Stimulated activated CD4-positive, alpha-beta T cell treated with anti-CD3 and anti-CD28 coated beads, Interleukin-12 subunit alpha, Interleukin-12 subunit beta, amount 100 ng/mL, for 4 hours (primary cell): Measurements from ENCODE around the gene MYH10.
"Not testable (repeated sequence)": the region's sequence is repeated elsewhere in the genome, so short reads cannot be mapped to it uniquely, and the experiment has no call there.

Source experiments
- DNase-seq: peaks from one replicate; pipeline ENCODE4 v3.0.0-alpha.2; 2020

MYH10 gene

DNA sequence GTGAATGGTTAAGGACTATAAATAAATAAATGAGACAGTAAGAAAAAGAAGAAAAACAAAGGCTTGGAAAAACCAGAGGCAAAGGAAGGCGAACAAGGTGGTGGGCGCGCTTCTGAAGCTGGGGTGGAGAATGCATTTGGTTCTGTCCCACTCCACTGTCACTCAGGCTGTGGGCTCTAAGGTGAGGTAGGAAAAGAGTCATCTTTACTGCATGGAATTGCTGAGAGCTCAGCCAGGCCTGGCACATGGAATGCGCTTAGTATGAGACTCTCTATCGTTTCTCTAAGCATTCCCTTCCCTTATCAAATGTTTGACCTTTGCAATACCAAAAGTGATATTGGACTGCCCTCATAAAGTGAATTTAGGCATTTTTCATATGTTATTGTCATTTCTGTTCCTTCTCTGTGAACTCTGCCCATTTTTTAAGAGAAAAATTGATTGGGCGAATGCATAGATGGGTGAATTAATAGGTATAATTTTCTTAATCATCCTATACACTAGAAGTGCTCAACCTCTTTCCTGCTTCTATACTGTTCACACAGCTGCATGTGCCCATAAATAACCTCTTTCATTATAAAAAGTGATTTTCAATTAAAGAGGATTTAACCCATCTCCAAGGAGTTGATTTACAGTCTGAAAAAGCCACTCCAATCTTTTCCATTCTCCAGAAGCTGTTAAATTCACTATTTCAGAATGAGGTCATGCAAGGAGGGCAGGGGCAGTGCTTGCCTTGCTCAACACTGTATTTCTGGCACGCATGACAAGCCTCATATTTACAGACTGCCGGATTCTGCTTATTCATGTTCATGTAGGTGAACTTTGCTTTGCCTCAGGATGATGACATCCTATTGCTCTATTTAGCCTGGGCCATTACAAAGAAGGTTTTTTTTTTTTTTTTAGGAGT, 87.7 kb downstream of the MYH10 start:
- no peak for DNase-seq

DNA sequence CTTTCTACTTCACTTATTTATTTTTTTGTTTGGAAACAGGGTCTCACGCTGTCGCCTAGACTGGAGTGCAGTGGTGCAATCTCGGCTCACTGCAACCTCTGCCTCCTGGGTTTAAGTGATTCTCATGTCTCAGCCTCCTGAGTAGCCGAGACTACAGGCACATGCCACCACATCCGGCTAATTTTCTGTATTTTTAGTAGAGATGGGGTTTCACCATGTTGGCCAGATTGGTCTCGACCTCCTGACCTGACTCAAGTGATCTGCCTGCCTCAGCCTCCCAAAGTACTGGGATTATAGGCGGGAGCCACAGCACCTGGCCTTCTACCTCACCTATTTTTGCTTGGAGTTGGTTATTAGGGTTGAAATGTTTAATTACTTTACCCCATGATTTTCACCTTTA, 90.5 kb downstream of the MYH10 start:
- DNase-seq: not testable (repeated sequence)

DNA sequence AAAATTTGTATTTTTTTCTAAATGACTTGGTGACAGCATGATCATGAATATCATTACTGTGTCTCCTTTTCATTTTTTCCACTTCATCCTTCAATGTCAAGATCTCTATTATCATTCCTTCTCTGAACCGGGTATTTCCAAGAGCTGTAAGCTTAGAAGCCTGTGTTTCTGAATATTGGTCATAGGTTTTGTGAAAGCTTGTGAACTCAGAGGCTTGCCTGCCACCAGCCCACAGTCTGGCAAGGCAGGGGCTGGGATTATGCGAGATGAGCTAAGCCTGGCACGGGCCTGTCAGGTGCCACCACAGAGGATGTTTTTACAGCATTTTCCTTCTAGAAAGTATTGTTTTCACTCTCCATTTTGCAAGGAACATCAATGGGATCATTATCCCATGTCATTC, 92.8 kb downstream of the MYH10 start:
- DNase-seq: no peak

DNA sequence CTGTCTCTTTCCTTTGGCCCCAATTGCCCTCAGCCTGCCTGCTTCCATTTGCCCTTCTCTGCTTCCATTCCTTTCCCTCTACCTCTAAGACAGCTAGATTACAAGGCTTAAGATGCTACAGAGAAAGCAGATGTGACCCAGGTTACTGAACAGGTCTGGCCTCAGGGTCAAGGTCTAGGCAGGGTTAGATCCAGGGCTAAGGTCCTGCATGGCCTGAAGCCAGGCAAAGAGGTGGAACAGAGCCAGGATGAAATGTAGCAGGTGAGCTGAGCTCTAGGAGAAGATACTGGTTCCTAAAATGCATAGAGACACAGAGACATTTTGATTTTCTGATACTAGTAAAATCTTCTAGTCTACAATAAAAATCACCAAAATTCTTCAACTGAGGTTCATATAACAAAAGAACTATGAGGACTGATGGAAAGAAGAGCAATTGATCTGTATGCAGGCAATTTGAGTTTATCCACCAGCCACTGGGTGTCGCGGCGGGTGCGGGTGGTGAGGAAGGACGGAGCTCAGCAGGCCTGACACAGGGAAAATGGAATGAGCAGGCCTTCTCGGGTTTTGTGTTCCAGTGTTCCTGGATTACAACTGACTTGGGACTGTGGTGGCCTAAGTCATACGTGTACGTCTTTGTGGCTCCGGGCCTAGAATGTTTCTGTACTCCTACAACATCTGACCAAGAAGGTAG, 95.9 kb downstream of the MYH10 start:
- DNase-seq: no peak

DNA sequence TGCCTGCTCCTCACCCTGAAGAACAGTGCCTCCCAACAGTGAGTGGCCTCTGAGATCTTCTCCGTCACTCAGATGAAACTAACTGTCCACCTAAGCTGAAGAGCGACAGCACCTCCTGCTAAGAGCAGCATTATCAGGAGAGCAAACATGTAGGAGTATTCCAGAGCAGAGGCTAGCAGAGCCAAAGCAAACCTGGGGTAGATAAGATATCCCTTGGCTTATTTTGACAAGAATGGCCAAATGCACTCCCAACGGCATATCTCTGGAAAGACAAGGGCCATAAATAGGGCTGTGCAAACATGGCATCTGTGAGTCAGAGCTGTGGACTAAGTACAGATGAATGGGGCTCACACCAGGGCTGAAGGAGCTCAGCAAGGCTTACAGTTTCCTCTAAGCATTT, 98.5 kb downstream of the MYH10 start:
- no peak for DNase-seq

DNA sequence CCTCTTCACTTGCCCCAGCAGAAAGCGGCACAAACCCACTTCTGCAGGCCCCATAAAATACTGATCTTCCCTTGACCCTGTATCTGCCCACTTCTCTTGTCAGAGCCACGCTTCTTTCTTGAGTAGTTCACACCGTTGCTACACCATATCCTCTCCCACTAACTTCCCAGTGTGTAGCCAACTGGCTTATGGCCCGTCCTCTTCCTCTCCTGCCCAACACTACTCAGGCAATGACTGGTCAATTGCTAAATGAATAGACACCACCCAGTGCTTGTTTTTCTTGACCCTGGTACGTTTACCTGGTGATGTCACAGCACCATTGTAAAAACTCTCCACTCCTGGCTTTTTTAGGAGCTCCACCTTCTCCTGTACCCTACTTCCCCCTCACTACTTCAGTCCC, 107.9 kb downstream of the MYH10 start:
- no peak for DNase-seq

DNA sequence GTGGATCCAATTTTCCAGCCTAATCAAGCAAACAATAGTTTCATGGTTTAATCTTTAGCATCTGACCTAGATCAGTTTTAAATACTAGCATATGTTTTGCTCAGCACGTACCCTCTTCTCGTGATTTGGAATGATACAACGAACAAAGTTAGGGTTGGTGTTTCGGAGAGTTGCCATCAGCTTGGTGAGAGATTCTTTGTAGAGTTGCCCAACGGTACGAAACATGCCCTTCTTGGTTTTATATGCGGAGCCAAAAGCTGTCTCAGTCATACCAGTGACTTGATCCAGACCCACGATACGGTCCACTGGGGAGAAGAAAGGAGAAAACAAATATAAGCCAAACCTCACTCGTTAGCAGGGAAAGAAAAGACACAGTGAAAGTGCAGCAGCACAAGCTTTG, 109.5 kb downstream of the MYH10 start:
- DNase-seq: no peak

DNA sequence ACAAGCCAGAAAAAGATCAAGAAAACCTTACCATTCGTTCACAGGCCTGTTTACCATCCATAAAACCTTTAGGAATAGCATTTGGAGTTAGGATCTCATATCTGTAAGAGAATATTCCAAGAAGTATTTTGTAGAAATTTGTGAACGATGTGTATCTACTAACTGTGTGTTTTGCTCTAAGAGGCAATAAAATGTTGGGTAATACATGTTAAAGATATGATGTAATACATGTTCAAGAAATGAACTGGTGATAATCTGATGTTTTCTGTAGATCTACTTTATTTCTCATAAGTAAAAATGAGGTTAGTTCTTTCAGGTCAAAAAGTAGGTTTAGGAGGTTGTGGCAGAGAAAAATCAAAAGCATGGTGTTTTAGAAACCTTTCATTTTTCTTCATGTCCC, 111.7 kb downstream of the MYH10 start:
- DNase-seq: no peak

DNA sequence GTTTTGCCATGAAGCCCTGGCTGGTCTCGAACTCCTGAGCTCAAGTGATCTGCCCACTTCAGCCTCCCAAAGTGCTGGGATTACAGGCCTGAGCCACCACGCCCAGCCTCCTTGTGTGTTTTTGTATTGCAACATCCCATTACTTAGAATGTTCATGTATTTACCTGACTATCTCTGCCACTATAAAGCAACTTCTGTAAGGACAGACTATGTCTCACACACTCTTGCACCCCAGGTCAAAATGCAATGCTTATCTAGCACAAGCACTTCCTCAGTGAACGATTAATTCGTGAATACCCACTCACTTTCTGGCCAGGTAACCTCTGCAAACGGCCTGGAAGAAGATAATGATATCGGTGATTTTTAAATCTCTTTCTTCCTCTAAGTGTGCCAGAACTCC, 112.2 kb downstream of the MYH10 start:
- DNase-seq: no peak

DNA sequence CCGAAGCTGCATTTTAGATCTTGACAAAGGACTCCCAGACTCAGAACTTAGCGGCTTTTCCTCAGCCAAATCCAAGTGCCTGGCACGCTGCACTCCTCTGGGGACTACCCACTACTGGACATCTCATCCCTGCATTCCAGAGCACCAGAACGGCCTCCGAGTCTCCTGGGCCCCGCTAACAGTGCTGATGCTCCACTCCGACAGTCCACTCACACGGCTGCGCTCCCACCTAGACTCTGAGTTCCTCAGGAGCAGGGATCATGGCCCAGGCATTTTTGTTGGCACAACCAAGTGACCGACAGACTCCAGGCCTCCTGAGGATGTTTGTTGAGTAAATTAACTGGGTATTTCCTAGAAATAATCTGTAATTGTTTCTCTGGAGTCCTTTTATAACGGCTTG, 115.7 kb downstream of the MYH10 start:
- no peak for DNase-seq

DNA sequence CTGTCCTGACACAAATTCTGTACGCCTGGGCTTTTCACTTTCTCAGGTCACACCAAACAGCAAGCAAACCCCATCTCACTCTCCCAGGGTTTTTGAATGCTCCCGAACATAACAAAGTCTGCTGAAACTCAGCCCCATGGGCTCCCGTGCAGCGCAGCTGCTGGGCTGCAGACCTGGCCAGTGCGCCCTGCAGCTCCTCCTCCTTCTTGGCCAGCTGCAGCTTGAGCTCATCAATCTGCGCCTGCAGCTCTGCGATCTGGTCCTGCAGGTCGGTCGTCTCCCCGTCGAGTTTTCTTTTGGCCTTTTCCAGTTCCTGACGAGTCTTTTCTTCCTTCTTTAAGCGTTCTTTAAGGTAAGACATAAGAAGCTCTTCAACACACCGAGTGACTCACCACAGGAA, 124.4 kb downstream of the MYH10 start:
- no peak for DNase-seq

DNA sequence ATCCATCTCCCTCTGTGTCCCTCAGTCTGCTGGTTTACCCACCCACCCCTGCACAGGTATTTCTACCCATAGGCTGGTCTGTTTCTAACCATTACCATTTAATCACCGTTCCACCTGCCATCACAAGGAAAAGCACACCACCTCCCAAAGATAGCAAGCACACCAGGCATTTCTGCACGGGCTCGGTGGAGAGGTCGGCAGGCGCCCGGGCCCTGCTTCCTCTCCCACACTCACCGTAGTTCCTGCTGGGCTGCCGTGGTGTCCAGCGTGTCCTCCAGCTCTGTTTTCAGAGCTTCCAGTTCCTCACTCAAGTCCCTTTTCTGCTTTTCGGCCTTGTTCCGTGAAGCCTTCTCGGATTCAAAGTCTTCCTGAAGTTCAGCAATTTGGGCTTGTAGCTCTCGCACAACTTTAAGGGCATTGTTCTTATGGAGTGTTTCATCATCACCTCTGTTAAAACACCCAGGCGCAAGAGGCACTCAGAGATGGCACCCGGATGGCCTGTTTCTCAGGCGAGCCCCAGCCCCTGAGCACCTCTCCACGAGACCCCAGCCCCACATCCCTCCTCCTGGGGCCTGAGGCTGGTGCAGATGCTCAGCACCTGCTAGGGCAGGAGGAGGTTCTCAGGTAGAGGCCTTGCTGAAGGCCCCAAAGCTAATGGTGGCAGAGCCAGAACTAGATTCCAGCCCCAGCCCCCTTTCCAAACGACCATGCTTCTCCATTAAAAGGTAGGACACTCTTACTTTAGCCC, 125.9 kb downstream of the MYH10 start:
- no peak for DNase-seq

DNA sequence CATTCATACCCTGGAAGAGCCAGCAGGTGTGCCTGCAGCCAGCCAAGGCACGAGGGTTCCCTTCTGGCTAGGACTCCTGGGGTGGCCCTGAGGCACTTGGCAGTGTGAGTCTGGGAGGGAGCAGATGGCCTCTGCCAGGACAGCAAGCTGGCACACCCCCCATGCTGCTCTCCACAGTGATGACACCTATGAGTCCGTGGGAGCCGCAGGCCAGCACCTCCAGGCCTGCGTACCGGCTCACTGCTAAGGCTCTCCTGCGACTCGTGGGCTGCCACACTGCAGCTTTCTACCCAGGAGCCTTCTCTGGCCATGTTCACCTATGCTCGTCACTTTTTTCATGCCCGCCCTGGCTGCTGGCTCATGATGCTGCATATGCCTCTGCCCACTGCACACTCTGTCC, 126.7 kb downstream of the MYH10 start:
- DNase-seq: no peak

DNA sequence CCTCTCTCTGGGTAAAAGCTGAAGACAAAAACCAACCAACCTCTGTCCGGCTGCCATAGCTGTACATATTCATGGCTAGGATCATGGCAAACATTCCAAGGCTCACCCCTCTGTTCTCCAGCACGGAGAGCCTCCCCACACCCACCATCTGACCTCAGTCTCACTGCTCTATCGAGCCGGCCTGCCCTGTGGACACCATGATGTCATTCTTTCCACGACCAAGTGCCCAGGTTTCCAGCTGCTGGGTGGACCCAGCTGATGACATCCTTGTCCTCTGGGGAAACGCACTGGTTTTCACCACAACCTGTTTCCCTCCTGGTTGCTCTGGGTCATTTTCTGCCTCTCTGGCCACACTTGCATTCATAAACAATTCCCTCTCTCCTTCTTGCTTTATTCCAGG, 127.2 kb downstream of the MYH10 start:
- no peak for DNase-seq

DNA sequence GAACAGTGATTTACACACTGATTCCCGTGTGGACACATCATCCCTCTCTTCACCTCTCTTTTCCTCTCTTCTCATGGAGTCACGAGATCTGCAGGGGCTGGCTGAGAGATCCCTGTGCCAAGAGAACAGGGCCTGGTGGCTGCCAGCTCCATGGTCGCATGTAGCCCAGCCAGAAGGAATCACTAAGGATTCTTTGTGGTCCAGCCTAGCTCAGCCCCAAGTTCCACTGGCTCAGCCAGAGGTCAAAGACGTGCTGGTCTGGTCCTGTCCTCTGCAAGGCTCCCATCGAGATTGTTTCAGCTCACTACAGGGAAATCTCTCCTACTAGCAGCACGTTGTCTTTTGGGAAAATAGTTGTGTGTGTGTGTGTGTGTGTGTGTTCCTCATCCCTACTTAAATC, 128.4 kb downstream of the MYH10 start:
- no peak for DNase-seq

DNA sequence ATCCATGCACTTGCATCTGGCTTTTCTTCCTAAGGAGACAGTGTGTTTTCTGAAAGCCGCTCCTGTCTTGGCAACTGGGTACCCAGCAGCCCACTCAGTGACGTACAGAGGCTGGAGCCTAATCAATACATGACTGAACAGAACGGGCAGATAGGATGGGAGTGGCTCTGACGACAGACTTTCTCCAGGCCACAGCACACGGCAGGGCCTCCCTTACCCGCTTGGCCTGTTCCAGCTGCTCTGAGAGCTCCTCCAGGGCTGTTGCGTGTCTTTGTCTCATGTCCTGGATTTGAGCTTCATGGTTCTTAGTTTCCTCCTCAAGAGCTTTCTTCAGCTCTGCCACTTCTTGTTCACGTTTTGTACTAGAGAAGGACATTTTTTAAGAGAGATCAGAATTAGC, 129.9 kb downstream of the MYH10 start:
- DNase-seq: no peak

DNA sequence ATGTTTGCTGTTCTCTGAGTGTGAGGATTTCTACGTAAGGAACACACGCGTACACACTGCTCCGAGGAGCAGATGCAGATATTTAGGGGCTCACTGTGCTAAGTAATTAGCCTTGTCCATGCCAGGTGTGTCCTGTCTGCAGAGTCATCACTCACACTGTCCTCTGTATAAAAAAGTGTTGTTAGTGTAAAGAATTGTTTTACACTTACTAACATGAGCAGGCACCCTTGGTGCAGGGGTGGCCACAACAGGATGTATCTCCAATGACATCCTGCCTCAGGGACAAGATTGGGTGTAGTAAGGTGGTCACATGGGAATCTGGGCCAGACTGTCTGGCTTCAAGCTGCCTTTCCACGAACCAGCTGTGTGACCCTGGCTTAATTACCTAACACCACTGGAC, 130.9 kb downstream of the MYH10 start:
- DNase-seq: no peak

DNA sequence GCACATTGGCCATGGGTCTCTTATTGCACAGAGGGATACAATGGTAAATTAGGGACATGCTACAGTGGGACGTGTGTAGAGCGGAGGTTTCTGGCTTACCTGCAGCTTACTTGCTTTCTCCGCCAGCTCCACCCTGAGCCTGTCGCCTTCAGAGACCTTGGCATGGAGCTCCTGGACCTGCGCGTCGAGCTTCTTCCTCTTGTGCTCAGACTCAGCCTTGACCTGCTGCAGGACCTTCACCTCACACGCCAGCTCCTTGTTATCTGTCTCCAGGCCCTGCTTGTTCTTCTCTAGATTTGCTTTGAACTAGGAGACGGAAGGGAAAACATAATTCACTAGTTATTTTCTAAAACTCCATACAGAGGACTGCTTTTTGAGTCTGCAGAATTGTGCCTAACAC, 131.4 kb downstream of the MYH10 start:
- DNase-seq: no peak

DNA sequence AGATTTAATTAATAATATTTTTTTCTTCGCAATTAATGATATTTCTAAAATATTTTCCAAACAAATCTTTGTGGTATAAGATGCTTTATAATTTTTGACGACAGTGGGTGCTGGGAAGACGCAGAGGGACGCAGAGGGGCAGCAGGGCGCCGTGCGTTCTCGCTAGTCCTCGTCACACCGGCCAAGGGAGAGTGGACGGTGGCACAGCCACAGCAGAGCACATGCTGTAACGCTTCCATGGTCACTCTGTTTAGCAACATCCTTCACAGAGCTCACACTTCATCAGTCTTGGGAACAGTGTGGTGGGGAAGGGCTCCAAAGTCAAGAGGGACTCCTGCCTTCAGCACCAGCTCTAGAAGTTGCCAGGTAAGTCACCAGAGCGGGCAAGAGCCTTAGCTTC, 134.4 kb downstream of the MYH10 start:
- no peak for DNase-seq

DNA sequence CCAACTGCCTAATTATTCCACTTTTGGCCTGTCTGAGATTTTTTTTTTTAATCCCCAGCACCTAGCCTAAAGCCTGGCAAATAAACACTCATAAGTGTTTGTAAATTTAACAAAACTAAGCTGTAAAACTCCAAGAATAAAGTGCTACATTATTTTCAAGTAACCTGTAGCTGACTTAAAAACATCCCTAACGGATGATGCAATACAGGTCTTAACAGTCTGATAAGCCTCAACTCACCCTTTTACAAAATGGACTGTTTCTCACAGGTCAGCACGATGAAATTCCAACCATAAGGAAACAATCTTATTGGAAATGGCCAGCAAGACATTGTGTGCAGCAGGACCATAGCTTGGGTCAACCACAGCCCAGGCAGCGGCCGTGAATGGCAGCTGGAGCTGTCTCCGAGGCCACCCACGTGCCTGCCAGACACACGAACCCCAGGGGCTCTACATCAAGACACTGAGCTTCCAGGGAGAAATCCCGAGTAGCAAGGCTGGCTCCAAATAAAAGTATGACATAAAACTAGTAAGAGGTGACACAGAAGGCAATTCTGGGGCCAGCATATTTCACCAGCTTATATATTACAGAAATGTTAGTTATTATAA, 135.9 kb downstream of the MYH10 start:
- no peak for DNase-seq

DNA sequence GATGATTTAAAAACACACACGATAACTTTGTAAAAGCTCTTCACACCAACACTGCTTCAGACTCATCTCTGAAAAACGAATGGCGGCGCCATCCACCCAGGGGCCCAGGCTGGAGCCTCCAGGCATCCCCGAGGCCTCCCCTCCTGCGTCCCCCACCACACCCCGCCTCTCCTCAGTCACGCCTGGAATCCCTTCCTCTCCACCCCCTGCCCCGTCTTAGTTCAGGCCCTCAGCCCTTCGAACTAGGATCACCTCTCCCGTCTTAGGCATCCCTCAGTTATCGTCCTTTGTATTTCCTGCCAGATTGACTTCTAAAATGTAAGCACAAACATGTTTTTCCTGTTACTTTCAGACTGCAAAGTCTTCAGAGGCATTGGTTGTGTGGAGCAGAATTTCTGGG, 136.5 kb downstream of the MYH10 start:
- no peak for DNase-seq

DNA sequence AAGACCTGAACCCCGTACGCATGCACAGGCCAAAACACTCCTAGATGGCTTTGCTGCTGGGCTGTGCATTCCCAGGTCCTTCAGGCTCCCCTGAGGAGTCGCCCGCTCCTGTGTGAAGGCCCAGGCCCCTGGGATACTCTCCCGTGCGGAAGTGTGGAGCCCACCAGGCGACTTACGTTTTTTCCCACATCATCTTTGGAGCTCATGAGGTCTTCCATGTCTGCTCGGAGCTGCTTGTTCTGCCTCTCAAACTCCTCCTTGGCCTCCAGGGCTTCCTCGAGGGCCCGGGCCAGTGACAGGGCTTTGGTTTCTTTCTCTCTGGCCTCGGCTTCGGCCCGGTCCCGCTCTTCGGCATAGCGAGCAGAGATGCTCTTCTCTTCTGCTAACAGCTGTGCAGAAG, 138.4 kb downstream of the MYH10 start:
- no peak for DNase-seq

DNA sequence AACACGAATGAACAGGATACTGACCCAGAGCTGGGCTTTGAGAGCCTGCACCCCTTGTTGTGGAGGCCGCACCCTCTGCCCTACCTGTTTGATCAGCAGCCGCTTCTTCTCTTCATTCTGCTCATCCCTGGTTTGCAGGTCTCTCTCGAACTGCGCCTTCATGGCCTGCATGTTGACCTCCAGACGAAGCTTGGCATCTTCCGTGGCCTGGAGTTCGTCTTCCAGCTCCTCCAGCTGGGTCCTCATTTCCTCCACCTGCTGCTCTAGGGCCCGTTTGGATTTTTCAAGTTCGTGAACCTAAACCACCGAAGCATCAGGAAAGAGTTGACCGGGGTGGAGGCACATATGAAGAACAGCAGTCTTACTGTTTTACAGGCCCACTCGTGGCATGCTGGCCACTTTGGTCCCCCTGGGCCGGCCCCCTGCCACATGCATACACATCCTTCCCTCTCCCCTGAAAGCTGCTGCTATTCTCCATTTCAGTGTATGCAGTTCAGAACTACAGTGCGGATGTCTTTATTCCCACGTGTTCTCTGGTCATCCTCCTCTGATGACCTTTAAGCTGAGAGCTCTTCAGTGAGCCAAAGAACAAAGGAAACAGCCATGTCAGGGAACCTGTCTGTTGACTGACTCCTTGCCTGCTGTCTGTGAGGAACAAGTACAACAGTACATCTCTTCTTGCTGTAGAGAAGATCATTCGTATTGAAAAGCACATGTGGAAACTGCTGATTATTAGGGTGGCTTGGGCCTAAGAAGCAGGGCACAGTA, 140.1 kb downstream of the MYH10 start:
- DNase-seq: no peak
